Measurements from ENCODE around the gene SYTL3.
A peak's percentile ranks its signal among the peaks of the same experiment; 100 is the strongest.
"Not testable (repeated sequence)": the region's sequence is repeated elsewhere in the genome, so short reads cannot be mapped to it uniquely, and the experiment has no call there.

SYTL3 gene

DNA sequence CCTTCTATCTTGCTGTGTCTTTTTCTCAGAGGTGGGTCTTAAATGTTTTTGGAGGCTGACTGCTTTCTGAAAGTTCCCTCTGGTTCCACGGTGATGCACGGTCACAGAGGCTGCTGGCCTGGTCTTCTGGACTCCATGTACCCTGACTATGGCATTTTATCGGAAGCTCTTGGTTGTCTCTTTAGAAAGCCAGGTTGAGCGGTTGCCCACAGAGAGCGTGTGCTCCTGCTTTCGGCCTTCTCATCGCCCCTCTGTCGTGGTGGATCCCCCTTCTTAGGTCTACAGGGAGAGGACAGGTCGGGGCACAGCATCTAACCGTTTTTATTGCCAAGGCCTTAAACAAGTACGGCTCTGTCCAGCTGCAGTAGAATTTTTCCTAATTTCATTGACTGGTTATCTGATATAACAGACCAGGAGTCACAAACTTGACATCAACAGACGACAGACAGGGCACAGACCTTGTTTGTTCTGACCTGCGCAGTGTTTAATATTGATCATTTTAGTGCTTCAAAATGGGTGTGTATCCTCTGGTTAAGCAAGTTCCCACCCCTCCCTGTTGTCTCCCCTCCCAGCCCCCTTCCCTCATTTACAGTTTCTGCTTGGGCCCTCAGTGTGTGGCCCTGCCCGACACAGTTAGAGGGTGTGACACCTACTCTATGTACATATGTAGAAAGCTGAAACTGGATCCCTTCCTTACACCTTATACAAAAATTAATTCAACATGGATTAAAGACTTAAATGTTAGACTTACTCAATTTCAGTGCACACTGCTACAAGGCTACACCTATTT lies 24.7 kb downstream of the SYTL3 start:
- DNase-seq, result peak in 1 of 42 donors; percentile 19
- intact Hi-C loops (cut with DNase I), result no loop called here

DNA sequence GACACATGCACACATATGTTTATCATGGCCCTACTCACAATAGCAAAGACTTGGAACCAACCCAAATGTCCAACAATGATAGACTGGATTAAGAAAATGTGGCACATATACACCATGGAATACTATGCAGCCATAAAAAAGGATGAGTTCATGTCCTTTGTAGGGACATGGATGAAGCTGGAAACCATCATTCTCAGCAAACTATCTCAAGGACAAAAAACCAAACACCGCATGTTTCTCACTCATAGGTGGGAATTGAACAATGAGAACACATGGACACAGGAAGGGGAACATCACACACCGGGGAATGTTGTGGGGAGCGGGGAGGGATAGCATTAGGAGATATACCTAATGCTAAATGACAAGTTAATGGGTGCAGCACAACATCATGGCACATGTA lies 27.2 kb downstream of the SYTL3 start:
- DNase-seq; intact Hi-C loops (cut with DNase I): not testable (repeated sequence)

DNA sequence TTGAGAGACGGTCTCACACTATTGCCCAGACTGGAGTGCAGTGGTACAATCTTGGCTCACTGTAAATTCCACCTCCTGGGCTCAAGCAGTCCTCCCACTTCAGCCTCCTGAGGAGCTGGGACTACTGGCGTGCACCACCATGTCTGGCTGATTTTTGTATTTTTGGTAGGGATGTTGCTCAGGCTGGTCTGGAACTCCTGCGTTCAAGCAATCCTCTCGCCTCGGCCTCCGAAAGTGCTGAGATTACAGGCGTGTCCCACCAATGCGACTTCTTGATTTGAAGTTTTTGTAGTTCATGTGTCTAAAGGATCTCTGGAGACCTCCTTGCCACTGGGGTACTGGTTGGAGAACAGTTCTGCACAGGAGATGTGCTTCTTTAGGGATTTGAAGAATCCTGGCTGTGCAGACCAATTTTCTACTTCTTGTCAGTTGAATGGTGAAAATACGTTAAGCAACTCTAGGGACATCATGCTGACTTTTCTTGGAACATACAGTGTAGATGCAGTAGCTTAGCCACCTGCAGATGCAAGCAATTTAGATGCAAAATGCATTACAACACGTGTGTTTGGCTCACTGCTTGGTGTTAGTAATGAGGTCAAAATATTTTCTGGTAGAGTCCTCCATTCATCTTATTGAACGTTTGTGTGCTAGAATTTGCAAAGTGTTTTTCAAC lies 28.2 kb downstream of the SYTL3 start:
- no peak for DNase-seq
- intact Hi-C loops (cut with DNase I), result no loop called here

DNA sequence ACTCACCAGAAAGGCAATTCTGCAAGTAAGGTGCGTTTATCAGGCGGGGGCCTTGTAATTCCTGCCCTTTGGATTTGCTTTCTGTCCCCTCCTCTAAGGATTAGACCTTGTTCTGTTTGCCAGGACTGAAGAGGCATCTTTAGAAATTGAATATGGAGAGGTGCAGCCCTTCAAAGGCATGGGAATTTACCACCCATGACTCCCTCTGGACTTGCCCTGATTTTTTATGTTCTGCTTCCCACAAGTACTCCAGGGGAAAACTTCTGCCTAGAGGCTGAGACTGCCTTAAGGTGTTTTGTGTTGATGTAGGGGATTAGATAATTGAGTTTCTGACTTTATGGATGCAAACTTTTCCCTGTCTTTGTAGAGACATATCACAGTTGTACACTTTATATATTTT lies 30.2 kb downstream of the SYTL3 start:
- intact Hi-C loops (cut with DNase I), result no loop called here
- DNase-seq, result no peak

DNA sequence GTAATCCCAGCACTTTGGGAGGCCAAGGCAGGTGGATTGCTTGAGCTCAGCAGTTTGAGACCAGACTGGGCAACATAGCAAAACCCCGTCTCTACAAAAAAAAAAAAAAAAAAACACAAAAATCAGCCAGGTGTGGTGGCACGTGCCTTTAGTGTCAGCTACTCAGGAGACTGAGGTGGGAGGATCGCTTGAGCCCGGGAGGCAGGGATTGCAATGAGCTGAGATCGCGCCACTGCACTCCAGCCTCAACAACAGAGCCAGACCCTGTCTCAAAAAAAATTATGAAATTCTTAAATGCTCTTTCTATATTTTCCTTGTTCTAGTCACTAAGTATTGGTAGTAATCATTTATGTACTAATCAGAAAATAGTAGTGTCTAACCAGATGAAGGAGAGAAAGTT lies 30.6 kb downstream of the SYTL3 start:
- DNase-seq, result no peak
- intact Hi-C loops (cut with DNase I), result no loop called here

DNA sequence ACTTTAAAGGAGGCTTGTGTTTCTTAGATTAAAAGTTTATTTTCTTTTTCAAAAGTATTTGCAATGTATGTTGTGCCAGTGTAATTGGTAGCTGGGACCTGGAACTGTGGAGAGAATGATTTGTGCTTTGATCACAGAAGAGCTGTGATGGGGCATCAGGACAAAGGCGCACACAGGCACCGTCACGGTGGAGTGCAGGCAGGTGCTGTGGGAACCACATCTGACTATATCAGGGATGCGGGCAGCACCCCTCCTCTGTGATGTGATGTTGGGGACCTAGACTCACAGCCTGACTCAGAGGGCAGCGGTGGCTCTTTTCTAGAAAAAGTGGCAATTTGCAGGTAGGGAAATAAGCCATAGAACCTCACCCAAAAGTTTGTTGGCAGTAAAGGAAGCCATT lies 34.5 kb downstream of the SYTL3 start:
- intact Hi-C loops (cut with DNase I), result no loop called here
- peak in 1 of 42 donors; percentile 24 for DNase-seq

DNA sequence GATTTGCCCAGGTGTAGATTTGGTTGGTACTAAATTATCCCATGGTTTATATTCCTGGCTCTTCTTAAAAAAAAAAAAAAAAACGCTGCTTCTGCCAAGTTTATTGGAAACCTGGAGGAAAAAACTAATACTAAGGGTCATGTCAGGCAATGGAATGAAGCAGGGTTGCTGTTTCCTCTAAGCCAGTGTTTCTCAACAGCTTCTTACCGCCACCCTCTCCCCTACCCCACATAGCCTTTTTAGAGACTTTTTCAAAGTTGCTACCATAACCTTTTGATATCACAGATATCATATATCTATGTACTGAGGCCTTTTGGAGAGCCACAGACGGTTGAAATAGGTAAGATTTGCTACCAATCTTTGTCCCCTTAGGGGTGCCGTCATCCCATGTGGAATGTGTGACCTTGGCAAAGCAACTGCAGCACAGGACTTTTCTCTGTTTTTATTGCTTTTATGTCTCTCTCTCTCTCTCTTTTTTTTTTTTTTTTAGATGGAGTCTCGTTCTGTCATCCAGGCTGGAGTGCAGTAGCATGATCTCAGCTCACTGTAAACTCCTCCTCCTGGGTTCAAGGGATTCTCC lies 35.0 kb downstream of the SYTL3 start:
- DNase-seq, result peak in 1 of 42 donors; percentile 18
- intact Hi-C loops (cut with DNase I), result no loop called here

GRCh38 chr6:158686311-158686710 lies 36.5 kb downstream of the SYTL3 start:
- intact Hi-C loops (cut with DNase I), result no loop called here
- DNase-seq, result no peak

DNA sequence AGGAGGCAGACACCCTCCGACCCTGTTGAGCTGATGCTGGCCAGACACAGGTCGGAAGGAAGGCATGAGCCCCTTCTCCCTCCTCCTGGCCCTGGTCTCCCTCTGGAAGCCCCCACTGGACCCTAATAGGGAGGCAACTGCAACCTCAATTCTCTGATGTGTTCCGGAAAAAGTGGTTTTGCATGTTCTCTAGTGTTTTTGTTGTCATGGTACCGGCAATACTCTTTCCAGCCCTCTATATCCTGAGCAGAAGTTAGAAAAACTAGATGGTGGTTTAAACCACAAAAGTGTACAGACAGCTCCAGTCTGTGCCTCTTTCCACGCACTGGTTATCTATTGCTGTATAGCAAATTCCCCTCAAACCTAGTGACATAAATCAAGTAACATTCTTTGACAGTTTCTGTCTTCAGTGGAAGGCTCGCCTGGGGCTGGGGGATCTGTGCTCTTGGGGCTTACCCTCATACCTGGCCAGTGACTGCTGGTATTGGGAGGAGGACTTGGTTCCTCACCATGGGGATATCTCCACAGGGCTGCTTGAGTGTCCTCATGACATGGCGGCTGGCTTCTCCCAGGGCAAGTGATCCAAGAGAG lies 37.0 kb downstream of the SYTL3 start:
- DNase-seq, result no peak
- intact Hi-C loops (cut with DNase I), result no loop called here

GRCh38 chr6:158687506-158687905 lies 37.7 kb downstream of the SYTL3 start:
- DNase-seq, result no peak
- intact Hi-C loops (cut with DNase I), result no loop called here

DNA sequence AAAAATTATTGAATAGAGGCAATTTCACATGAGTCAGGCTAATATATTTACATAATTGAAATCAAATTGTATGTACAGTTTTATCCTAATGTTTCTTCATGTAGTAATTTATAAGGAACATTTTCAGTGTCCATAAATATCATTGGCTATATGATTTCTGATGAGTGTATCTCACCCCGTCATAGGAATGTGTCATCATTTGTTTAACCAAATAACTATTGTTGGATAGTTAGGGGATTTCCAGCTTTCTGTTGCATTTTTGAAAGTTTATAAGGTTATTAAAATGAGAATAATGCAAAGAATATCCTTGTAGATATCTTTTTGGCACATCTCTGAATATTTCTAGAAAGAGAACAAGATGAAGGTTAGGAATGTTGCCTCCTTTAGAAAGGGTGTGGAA lies 39.0 kb downstream of the SYTL3 start:
- intact Hi-C loops (cut with DNase I), result no loop called here
- DNase-seq, result no peak

GRCh38 chr6:158694913-158695312 lies 45.1 kb downstream of the SYTL3 start:
- intact Hi-C loops (cut with DNase I), result no loop called here
- DNase-seq, result no peak

GRCh38 chr6:158697811-158698210 lies 48.0 kb downstream of the SYTL3 start:
- intact Hi-C loops (cut with DNase I), result no loop called here
- DNase-seq, result no peak

DNA sequence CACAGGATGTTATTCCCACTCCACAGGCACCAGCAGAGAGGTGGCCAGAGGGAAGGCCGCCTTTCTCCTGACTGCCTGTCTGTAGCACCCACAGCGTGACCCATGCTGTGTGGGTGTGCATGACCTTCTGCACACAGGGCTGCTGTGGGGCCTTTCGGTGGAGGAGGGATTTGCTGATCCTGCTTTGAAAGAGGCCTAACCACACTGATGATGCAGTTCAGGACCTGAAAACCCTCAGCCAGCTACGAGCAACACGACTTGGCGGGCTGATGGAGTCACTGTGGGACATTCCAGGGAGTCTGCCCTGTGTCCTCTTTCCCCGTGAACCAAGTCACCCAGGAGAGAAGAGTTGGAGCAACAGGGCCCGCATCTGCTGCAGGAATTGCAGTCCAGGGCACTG lies 49.1 kb downstream of the SYTL3 start:
- intact Hi-C loops (cut with DNase I), result no loop called here
- DNase-seq, result peak in 1 of 42 donors; percentile 28

DNA sequence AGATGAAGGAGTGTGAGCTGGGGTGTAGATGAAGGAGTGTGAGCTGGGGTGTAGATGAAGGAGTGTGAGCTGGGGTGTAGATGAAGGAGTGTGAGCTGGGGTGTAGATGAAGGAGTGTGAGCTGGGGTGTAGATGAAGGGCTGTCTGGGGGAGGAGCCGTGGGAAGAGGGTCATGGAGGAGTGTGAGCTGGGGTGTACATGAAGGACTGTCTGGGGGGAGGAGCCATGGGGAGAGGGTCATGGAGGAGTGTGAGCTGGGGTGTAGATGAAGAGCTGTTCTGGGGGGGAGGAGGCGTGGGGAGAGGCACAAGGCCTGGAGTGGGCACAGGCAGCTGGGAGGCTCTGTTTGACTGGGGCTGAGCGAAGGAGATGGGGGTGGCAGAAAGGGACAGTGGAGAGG lies 51.4 kb downstream of the SYTL3 start:
- intact Hi-C loops (cut with DNase I), result loop anchor here (5.0 kb wide), 1 partner anchor 271 kb away; no protein-coding TSS in a partner anchor
- DNase-seq, result not testable (repeated sequence)

DNA sequence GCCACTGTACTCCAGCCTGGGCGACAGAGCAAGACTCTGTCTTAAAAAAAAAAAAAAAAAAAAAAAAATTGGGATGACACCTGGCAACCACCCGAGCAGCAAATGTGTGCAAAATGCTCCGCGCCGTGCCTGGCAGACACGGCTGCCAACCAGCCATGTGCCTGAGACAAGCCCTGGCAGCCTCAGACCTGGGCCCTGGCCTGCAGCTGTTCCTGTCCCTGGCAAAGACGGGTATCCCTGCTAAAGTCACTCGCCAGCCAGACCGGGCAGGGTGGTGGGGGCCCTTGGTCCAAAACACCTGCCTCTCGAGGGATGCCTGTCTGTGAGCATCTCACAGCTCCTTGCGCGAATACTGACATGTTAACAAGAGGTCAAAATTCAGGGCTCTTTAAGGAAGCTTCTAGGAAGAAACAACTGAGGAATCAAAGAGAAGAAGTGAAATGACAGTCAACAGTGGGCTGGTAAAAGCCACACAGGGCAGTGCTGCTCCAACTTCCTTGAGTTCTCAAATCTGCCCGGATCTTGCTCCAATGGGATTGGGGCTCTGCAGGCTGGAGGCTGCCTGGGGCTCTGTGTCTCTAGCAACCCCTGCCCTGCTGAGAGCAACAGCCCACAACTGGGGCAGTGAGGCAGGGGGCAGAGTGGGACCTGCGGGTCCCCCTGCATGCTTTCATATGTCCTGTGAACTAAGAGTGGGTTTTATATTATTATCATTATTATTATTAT lies 53.4 kb downstream of the SYTL3 start:
- intact Hi-C loops (cut with DNase I), result loop anchor here (5.0 kb wide), 1 partner anchor 269 kb away; no protein-coding TSS in a partner anchor
- DNase-seq, result peak in 12 of 42 donors; percentile 7 to 46 (median 17)

DNA sequence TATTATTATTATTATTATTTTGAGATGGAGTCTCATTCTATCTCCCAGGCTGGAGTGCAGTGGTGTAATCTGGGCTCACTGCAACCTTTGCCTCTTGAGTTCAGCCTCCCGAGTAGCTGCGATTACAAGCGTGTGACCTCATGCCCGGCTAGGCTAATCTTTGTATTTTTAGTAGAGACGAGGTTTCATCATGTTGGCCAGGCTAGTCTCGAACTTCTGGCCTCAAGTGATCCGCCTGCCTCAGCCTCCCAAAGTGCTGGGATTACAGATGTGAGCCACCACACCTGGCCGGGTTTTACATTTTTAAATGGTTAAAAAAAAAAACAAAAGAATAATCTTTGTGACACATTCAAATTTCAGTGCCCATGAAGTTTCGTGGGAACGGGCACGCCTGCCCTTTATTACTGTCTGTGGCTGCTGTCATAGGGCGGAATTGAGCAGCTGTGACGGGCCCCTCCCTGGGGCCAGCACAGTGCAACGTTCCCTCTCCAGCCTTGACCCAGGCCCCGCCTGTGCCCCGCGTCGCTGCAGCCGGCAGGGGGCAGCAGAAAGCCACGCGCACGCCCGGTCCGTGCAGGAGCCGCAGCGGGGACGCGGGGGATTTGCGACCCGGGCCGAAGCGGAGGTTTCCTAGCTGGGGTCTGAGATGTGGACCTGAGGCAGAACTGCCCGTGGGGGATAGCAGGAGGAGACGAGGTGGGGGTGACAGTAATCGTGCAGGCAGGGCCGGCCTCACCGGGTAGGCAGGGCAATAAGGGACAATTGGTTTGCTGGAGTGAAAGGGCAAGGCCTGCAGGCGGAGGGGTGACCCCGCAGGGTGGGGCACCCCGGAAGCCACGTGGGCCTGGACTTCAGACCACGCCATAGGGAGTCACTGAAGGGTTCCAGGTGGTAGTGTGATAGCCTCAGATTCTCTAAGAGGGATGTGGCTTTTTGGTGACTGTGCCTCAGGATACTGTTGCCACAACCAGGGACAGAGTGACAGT lies 54.3 kb downstream of the SYTL3 start:
- intact Hi-C loops (cut with DNase I), result loop anchor here (5.0 kb wide), 1 partner anchor 268 kb away; no protein-coding TSS in a partner anchor
- DNase-seq, result peak; percentile 41 to 91 (median 81)
